HG03103 (cell line): Measurements from ENCODE around the gene SORCS3.

Experiments used
- ATAC-seq: cut with Tn5 transposase; IDR thresholded peaks from one replicate; pipeline ENCODE4 v1.9.1; 2021; ENCODE audit warnings: low read depth; ENCODE audit not compliant: unreplicated experiment

The SORCS3 gene

GRCh38 chr10:104767282-104767681, 126.2 kb downstream of the SORCS3 start:
- no peak for ATAC-seq

GRCh38 chr10:104767745-104768144, 126.7 kb downstream of the SORCS3 start:
- no peak for ATAC-seq

GRCh38 chr10:104773105-104773504, 132.0 kb downstream of the SORCS3 start:
- ATAC-seq = no peak

- no peak for ATAC-seq
These were observed 133.1 kb downstream of the SORCS3 start for GRCh38 chr10:104774234-104774633.

GRCh38 chr10:104777086-104777799, 136.2 kb downstream of the SORCS3 start:
- ATAC-seq = no peak

- ATAC-seq = no peak
These were observed 137.3 kb downstream of the SORCS3 start for GRCh38 chr10:104778371-104778770.

GRCh38 chr10:104779701-104780100, 138.6 kb downstream of the SORCS3 start:
- ATAC-seq = no peak

- ATAC-seq = no peak
These were observed 139.1 kb downstream of the SORCS3 start for GRCh38 chr10:104780165-104780564.

GRCh38 chr10:104780946-104781595, 140.0 kb downstream of the SORCS3 start:
- no peak for ATAC-seq

- no peak for ATAC-seq
These were observed 143.4 kb downstream of the SORCS3 start for GRCh38 chr10:104784452-104784851.

- no peak for ATAC-seq
These were observed 150.4 kb downstream of the SORCS3 start for GRCh38 chr10:104791471-104791870.

GRCh38 chr10:104795411-104795810, 154.3 kb downstream of the SORCS3 start:
- no peak for ATAC-seq

GRCh38 chr10:104796823-104797222, 155.7 kb downstream of the SORCS3 start:
- no peak for ATAC-seq

GRCh38 chr10:104802941-104803340, 161.9 kb downstream of the SORCS3 start:
- no peak for ATAC-seq

- no peak for ATAC-seq
These were observed 163.8 kb downstream of the SORCS3 start for GRCh38 chr10:104804880-104805279.

- no peak for ATAC-seq
These were observed 165.7 kb downstream of the SORCS3 start for GRCh38 chr10:104806801-104807200.

- no peak for ATAC-seq
These were observed 166.7 kb downstream of the SORCS3 start for GRCh38 chr10:104807581-104808310.

- peak; percentile 76 for ATAC-seq
These were observed 168.4 kb downstream of the SORCS3 start for GRCh38 chr10:104809288-104810090.

GRCh38 chr10:104811166-104811565, 170.1 kb downstream of the SORCS3 start:
- ATAC-seq = no peak

GRCh38 chr10:104816501-104816900, 175.4 kb downstream of the SORCS3 start:
- no peak for ATAC-seq

- ATAC-seq = no peak
These were observed 178.6 kb downstream of the SORCS3 start for GRCh38 chr10:104819731-104820130.
